ENCODE measurements around the gene PLA2G4A.

The PLA2G4A gene

DNA sequence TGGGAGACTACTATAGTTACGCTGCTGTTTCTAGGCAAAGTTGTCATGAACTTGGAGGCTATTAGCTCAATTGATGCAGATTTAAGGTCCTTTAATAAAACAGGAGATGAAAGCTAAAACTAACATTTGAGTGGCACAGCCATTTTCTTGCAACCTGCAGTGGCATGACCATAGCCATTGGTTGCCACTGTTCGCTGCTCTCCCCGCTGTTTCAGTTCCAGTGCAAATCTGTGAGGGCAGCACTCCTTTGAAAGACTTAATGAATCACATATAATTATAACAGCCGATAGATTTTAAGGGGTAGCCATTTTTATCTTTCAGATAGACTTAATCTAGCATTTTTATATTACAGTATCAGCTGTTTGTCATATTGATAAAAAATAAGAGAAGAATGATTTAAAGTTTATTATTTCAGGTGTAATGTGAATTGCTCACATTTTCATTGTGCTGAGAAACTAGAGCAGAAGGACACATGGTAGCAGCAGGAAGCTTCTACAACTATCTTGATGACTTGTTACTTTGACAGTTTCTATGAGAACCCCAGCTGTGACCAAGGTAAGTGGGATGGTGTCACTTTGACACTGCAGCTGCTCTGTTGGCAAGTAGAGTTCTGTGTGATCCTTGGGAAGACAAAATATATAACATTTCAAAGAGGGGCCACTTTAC lies 203.7 kb downstream of the PLA2G4A start:
- H3K4me2 ChIP-seq (ENCODE audit: low read length): no peak overlapping the region
- H2AFZ ChIP-seq (ENCODE audit: low read length): no peak overlapping the region
- TF ChIP-seq, protein P1, sequence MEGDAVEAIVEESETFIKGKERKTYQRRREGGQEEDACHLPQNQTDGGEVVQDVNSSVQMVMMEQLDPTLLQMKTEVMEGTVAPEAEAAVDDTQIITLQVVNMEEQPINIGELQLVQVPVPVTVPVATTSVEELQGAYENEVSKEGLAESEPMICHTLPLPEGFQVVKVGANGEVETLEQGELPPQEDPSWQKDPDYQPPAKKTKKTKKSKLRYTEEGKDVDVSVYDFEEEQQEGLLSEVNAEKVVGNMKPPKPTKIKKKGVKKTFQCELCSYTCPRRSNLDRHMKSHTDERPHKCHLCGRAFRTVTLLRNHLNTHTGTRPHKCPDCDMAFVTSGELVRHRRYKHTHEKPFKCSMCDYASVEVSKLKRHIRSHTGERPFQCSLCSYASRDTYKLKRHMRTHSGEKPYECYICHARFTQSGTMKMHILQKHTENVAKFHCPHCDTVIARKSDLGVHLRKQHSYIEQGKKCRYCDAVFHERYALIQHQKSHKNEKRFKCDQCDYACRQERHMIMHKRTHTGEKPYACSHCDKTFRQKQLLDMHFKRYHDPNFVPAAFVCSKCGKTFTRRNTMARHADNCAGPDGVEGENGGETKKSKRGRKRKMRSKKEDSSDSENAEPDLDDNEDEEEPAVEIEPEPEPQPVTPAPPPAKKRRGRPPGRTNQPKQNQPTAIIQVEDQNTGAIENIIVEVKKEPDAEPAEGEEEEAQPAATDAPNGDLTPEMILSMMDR (IDR thresholded peaks at IDR 0.05; ENCODE audit: low read length): no peak
- TF ChIP-seq EZH2 (IDR thresholded peaks at IDR 0.05; ENCODE audit: borderline replicate concordance, low read length): no peak
- no peaks in the 10 kb centered on the region for H3K9me2 ChIP-seq (ENCODE audit: low read depth, low read length)
- H3K27me3 ChIP-seq (ENCODE audit: insufficient read depth, low read length): no peaks in the 10 kb centered on the region
- H3K4me3 ChIP-seq (ENCODE audit: low read depth, low read length, poor library complexity, severe bottlenecking): no peak overlapping the region
- H3K9ac ChIP-seq (ENCODE audit: low read length): no peak overlapping the region
- no peaks in the 10 kb centered on the region for H3K79me2 ChIP-seq (ENCODE audit: insufficient read depth, low read length)
- no peaks in the 10 kb centered on the region for H3K4me1 ChIP-seq (ENCODE audit: insufficient read depth, low read length, severe bottlenecking)
- H3K9me3 ChIP-seq (ENCODE audit: low read length): no peaks in the 10 kb centered on the region
- H3K36me3 ChIP-seq (ENCODE audit: insufficient read depth, low read length): no peaks in the 10 kb centered on the region
- H3K27ac ChIP-seq (ENCODE audit: low read depth, low read length, poor library complexity, severe bottlenecking): no peak overlapping the region
- H3F3A ChIP-seq (ENCODE audit: insufficient read depth, low read length): no peaks in the 10 kb centered on the region
- H4K20me1 ChIP-seq (ENCODE audit: insufficient read depth, low read length): no peaks in the 10 kb centered on the region

DNA sequence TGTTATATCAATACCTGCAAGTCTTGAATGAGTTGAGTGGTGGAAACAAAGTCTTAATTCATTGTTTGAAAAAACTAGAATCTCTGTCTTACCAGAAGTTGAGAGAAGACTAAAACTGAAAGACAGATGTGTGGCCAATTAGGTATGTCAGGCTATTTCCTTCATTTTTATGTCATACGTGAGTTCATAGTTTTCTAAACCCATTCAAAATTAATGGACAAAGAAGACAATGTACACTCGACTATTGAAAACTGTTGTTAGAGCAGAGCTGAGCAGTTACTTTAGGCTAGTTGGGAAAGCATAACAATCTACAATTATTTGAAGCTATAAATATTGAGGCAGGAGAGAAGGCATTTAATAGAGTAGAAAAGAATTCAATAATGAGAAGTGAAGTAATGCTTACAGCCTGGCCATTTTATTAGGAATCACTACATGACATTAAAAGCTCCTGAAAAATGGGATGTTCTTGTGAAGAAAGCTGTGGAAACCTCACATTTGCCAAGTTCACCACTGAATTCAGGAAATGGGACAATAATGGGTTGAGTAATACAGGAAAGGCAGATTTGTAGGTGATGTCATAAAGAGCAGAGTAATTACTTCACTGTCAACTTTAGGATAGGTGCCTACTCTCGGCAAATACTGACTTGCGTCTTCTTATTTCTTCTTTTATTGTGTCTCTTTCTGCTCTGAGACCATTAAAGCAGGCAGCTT lies 204.4 kb downstream of the PLA2G4A start:
- H3K4me3 ChIP-seq (ENCODE audit: low read depth, low read length, poor library complexity, severe bottlenecking): no peak overlapping the region
- H3K9me2 ChIP-seq (ENCODE audit: low read depth, low read length): no peaks in the 10 kb centered on the region
- no peak overlapping the region for H3K27ac ChIP-seq (ENCODE audit: low read depth, low read length, poor library complexity, severe bottlenecking)
- no peaks in the 10 kb centered on the region for H3K36me3 ChIP-seq (ENCODE audit: insufficient read depth, low read length)
- H2AFZ ChIP-seq (ENCODE audit: low read length): no peak overlapping the region
- no peaks in the 10 kb centered on the region for H3K79me2 ChIP-seq (ENCODE audit: insufficient read depth, low read length)
- H3K9me3 ChIP-seq (ENCODE audit: low read length): no peaks in the 10 kb centered on the region
- no peak for TF ChIP-seq EZH2 (IDR thresholded peaks at IDR 0.05; ENCODE audit: borderline replicate concordance, low read length)
- TF ChIP-seq, protein P1 (IDR thresholded peaks at IDR 0.05; ENCODE audit: low read length): no peak
- H3K9ac ChIP-seq (ENCODE audit: low read length): no peak overlapping the region
- H3K4me1 ChIP-seq (ENCODE audit: insufficient read depth, low read length, severe bottlenecking): no peaks in the 10 kb centered on the region
- no peak overlapping the region for H3K4me2 ChIP-seq (ENCODE audit: low read length)
- H3K27me3 ChIP-seq (ENCODE audit: insufficient read depth, low read length): no peaks in the 10 kb centered on the region
- H3F3A ChIP-seq (ENCODE audit: insufficient read depth, low read length): no peaks in the 10 kb centered on the region
- no peaks in the 10 kb centered on the region for H4K20me1 ChIP-seq (ENCODE audit: insufficient read depth, low read length)

DNA sequence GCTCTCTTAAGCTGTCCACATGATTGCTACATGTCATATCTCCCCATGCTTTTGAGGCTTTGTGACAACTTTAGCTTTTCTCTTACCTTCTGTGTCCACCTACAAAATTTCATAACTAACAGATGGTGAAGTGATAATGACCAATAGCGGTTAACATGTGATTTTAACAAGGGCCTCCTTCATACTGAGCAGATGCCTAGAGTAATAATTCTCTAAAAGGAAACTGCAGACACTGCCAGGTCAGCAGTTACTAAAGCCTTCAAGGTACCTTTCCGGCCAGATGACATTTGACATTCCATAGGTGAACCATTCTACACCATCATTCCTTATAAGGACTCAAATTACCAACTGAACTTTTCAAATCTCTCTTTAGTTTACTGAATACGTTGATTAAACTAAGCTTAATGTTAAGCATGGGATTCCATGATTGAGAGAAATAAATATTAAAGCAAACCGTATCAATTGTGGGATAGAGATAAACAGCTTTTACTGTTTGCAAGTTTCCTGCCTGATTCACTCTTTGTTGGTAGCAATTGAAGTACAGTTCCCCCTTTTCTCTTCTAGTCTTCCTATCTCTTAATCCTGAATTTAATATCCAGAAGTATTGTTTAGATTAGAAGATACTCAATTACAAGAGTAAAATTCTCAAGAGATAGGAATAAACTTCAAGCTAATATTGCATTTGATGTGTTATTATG lies 205.1 kb downstream of the PLA2G4A start:
- no peaks in the 10 kb centered on the region for H3K4me1 ChIP-seq (ENCODE audit: insufficient read depth, low read length, severe bottlenecking)
- H3K4me2 ChIP-seq (ENCODE audit: low read length): no peak overlapping the region
- H2AFZ ChIP-seq (ENCODE audit: low read length): no peak overlapping the region

More for the DNA sequence above, 205.1 kb downstream of the PLA2G4A start:
- Histone ChIP-seq H3K9ac (ENCODE audit: low read length) (no peak overlapping the region), H3K27me3 (ENCODE audit: insufficient read depth, low read length) (no peaks in the 10 kb centered on the region), H3K4me3 (ENCODE audit: low read depth, low read length, poor library complexity, severe bottlenecking) (no peak overlapping the region), H3K9me3 (ENCODE audit: low read length) (no peaks in the 10 kb centered on the region), H3K9me2 (ENCODE audit: low read depth, low read length) (no peaks in the 10 kb centered on the region), H3K79me2 (ENCODE audit: insufficient read depth, low read length) (no peaks in the 10 kb centered on the region), H3K36me3 (ENCODE audit: insufficient read depth, low read length) (no peaks in the 10 kb centered on the region), H3F3A (ENCODE audit: insufficient read depth, low read length) (no peaks in the 10 kb centered on the region), H3K27ac (ENCODE audit: low read depth, low read length, poor library complexity, severe bottlenecking) (no peak overlapping the region), H4K20me1 (ENCODE audit: insufficient read depth, low read length) (no peaks in the 10 kb centered on the region)
- TF ChIP-seq, protein P1 (IDR thresholded peaks at IDR 0.05; ENCODE audit: low read length): no peak
- no peak for TF ChIP-seq EZH2 (IDR thresholded peaks at IDR 0.05; ENCODE audit: borderline replicate concordance, low read length)

Measured in OCI-LY1 (cell line).